ENCODE measurements around the gene VASH2.

The VASH2 gene

DNA sequence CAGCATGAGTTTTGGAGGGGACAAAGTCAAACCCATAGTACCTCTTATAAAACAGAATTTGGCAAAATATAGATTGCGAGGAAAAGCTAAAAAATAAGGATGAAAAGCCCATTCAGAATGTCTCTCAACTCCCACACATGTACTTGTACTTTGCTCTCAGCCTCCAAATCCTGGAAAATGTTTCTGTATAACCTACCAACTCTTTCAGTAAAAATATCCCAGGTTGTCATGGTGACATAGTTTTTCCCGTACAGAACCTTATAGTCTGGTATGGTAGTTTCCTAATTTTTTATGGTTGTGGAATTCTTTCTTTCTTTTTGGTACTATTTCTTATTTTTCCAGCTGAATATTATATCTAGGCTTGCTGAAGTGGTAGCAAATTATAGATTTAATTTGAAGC, 85.2 kb downstream of the VASH2 start:
- no peak for DNase-seq (ENCODE audit: low spot score)
